Mesendoderm (in vitro differentiated cells): ENCODE measurements around the gene SLC25A6.

Experiments
- DNase-seq: peaks from one replicate; pipeline ENCODE4 v3.0.0; 2013
- H2AK5ac ChIP-seq: 2 replicates; pipeline ENCODE4 v1.6.1; 2013; ENCODE audit warnings: low read length, inconsistent platforms
- H2BK120ac ChIP-seq: 2 replicates; pipeline ENCODE4 v1.6.1; 2013; ENCODE audit warnings: low read depth, mild to moderate bottlenecking, low read length, moderate library complexity, mixed read lengths
- H2BK15ac ChIP-seq: replicated peaks from 2 replicates; pipeline ENCODE4 v1.6.1; 2013; ENCODE audit warnings: low read depth, mild to moderate bottlenecking, moderate library complexity
- H2BK5ac ChIP-seq: 2 replicates; pipeline ENCODE4 v1.6.1; 2013; ENCODE audit warnings: low read length, inconsistent platforms
- H3K18ac ChIP-seq: 2 replicates; pipeline ENCODE4 v1.6.1; 2013; ENCODE audit warnings: mild to moderate bottlenecking, low read length, mixed read lengths
- H3K23ac ChIP-seq: one replicate; pipeline ENCODE4 v1.6.1; 2013; ENCODE audit warnings: low read length
- H3K27ac ChIP-seq: 2 replicates; pipeline ENCODE4 v1.5.1; 2013; ENCODE audit warnings: low read depth, mild to moderate bottlenecking, inconsistent platforms, low read length, moderate library complexity
- H3K27me3 ChIP-seq: 2 replicates; pipeline ENCODE4 v1.6.1; 2013; ENCODE audit warnings: low read length, control low read depth, mild to moderate bottlenecking, inconsistent platforms; ENCODE audit not compliant: insufficient read depth, poor library complexity
- H3K36me3 ChIP-seq: 2 replicates; pipeline ENCODE4 v1.6.1; 2013; ENCODE audit warnings: low read length, inconsistent platforms; ENCODE audit not compliant: control insufficient read depth, insufficient read depth
- H3K4ac ChIP-seq: one replicate; pipeline ENCODE4 v1.6.1; 2013; ENCODE audit warnings: low read depth, mild to moderate bottlenecking, low read length, moderate library complexity
- H3K4me1 ChIP-seq: 2 replicates; pipeline ENCODE4 v1.6.1; 2013; ENCODE audit warnings: low read depth, low read length, inconsistent platforms; ENCODE audit not compliant: control insufficient read depth
- H3K4me2 ChIP-seq: 2 replicates; pipeline ENCODE4 v1.6.1; 2013; ENCODE audit warnings: low read length
- H3K4me3 ChIP-seq: 2 replicates; pipeline ENCODE4 v1.5.1; 2013; ENCODE audit warnings: mild to moderate bottlenecking, low read length
- H3K56ac ChIP-seq: one replicate; pipeline ENCODE4 v1.6.1; 2013; ENCODE audit warnings: low read length
- H3K79me1 ChIP-seq: 2 replicates; pipeline ENCODE4 v1.6.1; 2013; ENCODE audit warnings: low read length, inconsistent platforms
- H3K79me2 ChIP-seq: 2 replicates; pipeline ENCODE4 v1.6.1; 2013; ENCODE audit warnings: mild to moderate bottlenecking, low read length; ENCODE audit not compliant: control insufficient read depth, insufficient read depth
- H3K9ac ChIP-seq: 2 replicates; pipeline ENCODE4 v1.6.1; 2013; ENCODE audit warnings: low read length, inconsistent platforms
- H4K5ac ChIP-seq: one replicate; pipeline ENCODE4 v1.6.1; 2013; ENCODE audit warnings: low read length
- H4K8ac ChIP-seq: one replicate; pipeline ENCODE4 v1.6.1; 2013; ENCODE audit warnings: low read depth, mild to moderate bottlenecking, control low read depth, low read length, moderate library complexity
- whole genome bisulfite sequencing: extraction: QIAGEN DNeasy Blood & Tissue Kit; methylation state at CpG from one replicate; pipeline ENCODE4 v1.1.7; 2013; ENCODE audit warnings: low lambda C conversion rate, missing lambda C conversion rate; ENCODE audit not compliant: insufficient coverage; ENCODE audit errors: extremely low coverage; 5-methylcytosine and 5-hydroxymethylcytosine counted together

Gene SLC25A6

GRCh38 chrX:1390621-1391369 lies 1.1 kb downstream of the SLC25A6 start:
- no peak overlapping the region for H3K4ac ChIP-seq
- peak overlapping the region; percentile 95 for H3K4me3 ChIP-seq
- H3K9ac ChIP-seq, result peak overlapping the region; percentile 100
- peak overlapping the region; percentile 98 for H3K56ac ChIP-seq
- no peak overlapping the region for H2BK5ac ChIP-seq
- no CpG with 5 or more reads among the region's 30 CpGs for WGBS
- no peak overlapping the region for H2BK120ac ChIP-seq
- H4K8ac ChIP-seq, result no peak overlapping the region
- H3K4me1 ChIP-seq, result peaks cover 2% of the 10 kb centered on the region
- H3K36me3 ChIP-seq, result peaks cover 30% of the 10 kb centered on the region
- no peaks in the 10 kb centered on the region for H3K27me3 ChIP-seq
- no peak overlapping the region for H4K5ac ChIP-seq
- peak overlapping the region; percentile 53 for H3K4me2 ChIP-seq
- H2BK15ac ChIP-seq, result no peak overlapping the region
- peaks cover 63% of the 10 kb centered on the region for H3K79me2 ChIP-seq
- peaks cover 15% of the 10 kb centered on the region for H3K79me1 ChIP-seq
- H3K23ac ChIP-seq, result no peak overlapping the region
- DNase-seq, result no peak
- no peak overlapping the region for H3K27ac ChIP-seq
- peak overlapping the region; percentile 15 for H2AK5ac ChIP-seq
- H3K18ac ChIP-seq, result no peak overlapping the region

DNA sequence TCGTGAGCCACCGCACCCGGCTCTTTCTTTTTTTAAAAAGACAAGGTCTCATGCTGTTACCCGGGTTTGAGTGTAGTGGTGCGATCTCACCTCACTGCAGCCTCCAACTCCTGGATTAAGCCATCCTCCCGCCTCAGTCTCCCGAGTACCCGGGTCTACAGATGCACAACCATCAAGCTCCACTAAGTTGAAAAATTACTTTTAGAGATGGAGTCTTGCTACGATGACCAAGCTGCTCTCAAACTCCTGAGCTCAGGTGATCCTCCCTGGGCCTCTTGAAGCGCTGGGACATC lies 2.0 kb downstream of the SLC25A6 start:
- Histone ChIP-seq H2BK15ac (no peak overlapping the region), H3K4ac (no peak overlapping the region), H3K4me1 (no peaks in the 10 kb centered on the region), H2BK120ac (no peak overlapping the region), H3K9ac (peak overlapping the region; percentile 38), H4K5ac (no peak overlapping the region), H3K4me3 (no peak overlapping the region), H3K56ac (peak overlapping the region; percentile 25), H3K79me2 (peaks cover 57% of the 10 kb centered on the region), H3K27ac (no peak overlapping the region), H3K79me1 (peaks cover 14% of the 10 kb centered on the region), H3K4me2 (no peak overlapping the region), H3K27me3 (no peaks in the 10 kb centered on the region), H3K23ac (no peak overlapping the region), H3K18ac (no peak overlapping the region), H2AK5ac (no peak overlapping the region), H2BK5ac (no peak overlapping the region), H3K36me3 (peaks cover 37% of the 10 kb centered on the region), H4K8ac (no peak overlapping the region)
- WGBS, result no CpG with 5 or more reads among the region's 10 CpGs
- no peak for DNase-seq

GRCh38 chrX:1389181-1389992 lies 2.5 kb downstream of the SLC25A6 start:
- Histone ChIP-seq H3K4me2 (no peak overlapping the region), H3K4ac (no peak overlapping the region), H3K27ac (no peak overlapping the region), H3K9ac (peak overlapping the region; percentile 3), H2BK15ac (no peak overlapping the region), H4K8ac (no peak overlapping the region), H3K27me3 (no peaks in the 10 kb centered on the region), H3K79me1 (peaks cover 10% of the 10 kb centered on the region), H2BK120ac (no peak overlapping the region), H3K79me2 (peaks cover 52% of the 10 kb centered on the region), H3K4me1 (no peaks in the 10 kb centered on the region), H2AK5ac (no peak overlapping the region), H3K36me3 (peaks cover 40% of the 10 kb centered on the region), H2BK5ac (no peak overlapping the region), H3K23ac (no peak overlapping the region), H3K18ac (no peak overlapping the region), H3K4me3 (no peak overlapping the region), H4K5ac (no peak overlapping the region), H3K56ac (peak overlapping the region; percentile 5)
- whole genome bisulfite sequencing, result no CpG with 5 or more reads among the region's 51 CpGs
- no peak for DNase-seq

- no peak overlapping the region for H4K5ac ChIP-seq
- no peaks in the 10 kb centered on the region for H3K4me1 ChIP-seq
- H3K36me3 ChIP-seq, result peaks cover 40% of the 10 kb centered on the region
- H2BK15ac ChIP-seq, result no peak overlapping the region
- WGBS, result no CpG with 5 or more reads among the region's 4 CpGs
- no peak overlapping the region for H3K27ac ChIP-seq
- peaks cover 45% of the 10 kb centered on the region for H3K79me2 ChIP-seq
- no peak overlapping the region for H3K56ac ChIP-seq
- peaks cover 10% of the 10 kb centered on the region for H3K79me1 ChIP-seq
- no peak for DNase-seq
- H4K8ac ChIP-seq, result no peak overlapping the region
- no peak overlapping the region for H2BK5ac ChIP-seq
- H3K4ac ChIP-seq, result no peak overlapping the region
- H3K18ac ChIP-seq, result no peak overlapping the region
- no peak overlapping the region for H2BK120ac ChIP-seq
- H3K9ac ChIP-seq, result no peak overlapping the region
- H2AK5ac ChIP-seq, result no peak overlapping the region
- H3K4me2 ChIP-seq, result no peak overlapping the region
- no peaks in the 10 kb centered on the region for H3K27me3 ChIP-seq
- no peak overlapping the region for H3K4me3 ChIP-seq
- H3K23ac ChIP-seq, result no peak overlapping the region
Observed at GRCh38 chrX:1388651-1389050, 3.3 kb downstream of the SLC25A6 start.

DNA sequence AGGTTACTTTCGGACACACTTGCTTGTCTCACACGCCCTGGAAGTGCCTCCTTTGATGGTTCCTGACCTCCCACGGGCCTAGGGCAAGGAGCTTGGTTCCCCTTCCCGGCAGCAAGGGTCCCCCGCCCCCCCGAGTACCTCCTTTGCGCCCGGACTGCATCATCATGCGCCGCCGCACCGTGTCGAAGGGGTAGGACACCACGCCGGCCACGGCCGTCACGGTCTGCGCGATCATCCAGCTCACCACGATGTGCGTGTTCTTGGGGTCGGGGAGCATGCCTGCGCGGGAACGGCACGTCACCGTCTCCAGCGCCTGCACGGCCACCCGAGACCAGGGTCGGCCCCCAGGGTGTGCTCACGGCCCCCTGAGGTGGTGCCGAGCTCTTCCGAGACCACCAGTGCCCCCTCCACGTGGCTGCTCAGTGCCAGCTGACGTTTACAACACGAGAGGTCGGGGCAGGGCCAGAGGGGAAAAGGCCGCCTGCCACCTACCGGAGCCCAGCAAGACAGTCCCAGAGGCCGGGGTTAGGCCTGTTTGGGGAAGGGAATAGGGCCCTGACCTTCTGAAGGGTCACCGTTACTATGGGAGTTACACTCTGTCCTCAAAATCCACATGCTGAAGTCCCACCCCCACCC lies 4.7 kb downstream of the SLC25A6 start:
- H3K23ac ChIP-seq, result no peak overlapping the region
- H2BK5ac ChIP-seq, result no peak overlapping the region
- H4K5ac ChIP-seq, result no peak overlapping the region
- no CpG with 5 or more reads among the region's 43 CpGs for WGBS
- no peaks in the 10 kb centered on the region for H3K27me3 ChIP-seq
- H3K79me1 ChIP-seq, result peaks cover 10% of the 10 kb centered on the region
- H2AK5ac ChIP-seq, result no peak overlapping the region
- no peak overlapping the region for H3K27ac ChIP-seq
- H3K18ac ChIP-seq, result no peak overlapping the region
- no peak overlapping the region for H4K8ac ChIP-seq
- H2BK15ac ChIP-seq, result no peak overlapping the region
- H3K4me2 ChIP-seq, result no peak overlapping the region
- no peak for DNase-seq
- H3K4ac ChIP-seq, result no peak overlapping the region
- peaks cover 40% of the 10 kb centered on the region for H3K36me3 ChIP-seq
- H3K56ac ChIP-seq, result no peak overlapping the region
- no peak overlapping the region for H2BK120ac ChIP-seq
- H3K4me1 ChIP-seq, result no peaks in the 10 kb centered on the region
- peaks cover 41% of the 10 kb centered on the region for H3K79me2 ChIP-seq
- no peak overlapping the region for H3K4me3 ChIP-seq
- H3K9ac ChIP-seq, result no peak overlapping the region
